Loucy (cell line): Measurements from ENCODE around the gene CCDC182.

Experiments
- H2AFZ ChIP-seq: fragments of 200-600 bp; sonication (generic); 2 replicates; pipeline ENCODE4 v1.6.0; 2016; ENCODE audit warnings: antibody characterized with exemption, mild to moderate bottlenecking, low read length, moderate library complexity
- H3F3A ChIP-seq: fragments of 200-600 bp; 2 replicates; pipeline ENCODE4 v1.6.0; 2016; ENCODE audit warnings: antibody characterized with exemption, low read depth, mild to moderate bottlenecking
- H3K27me3 ChIP-seq: fragments of 200-600 bp; sonication (generic); 2 replicates; pipeline ENCODE4 v1.6.1; 2014; ENCODE audit warnings: low read length, mild to moderate bottlenecking; ENCODE audit not compliant: insufficient read depth, poor library complexity, severe bottlenecking
- H3K36me3 ChIP-seq: fragments of 200-600 bp; sonication (generic); 2 replicates; pipeline ENCODE4 v1.6.1; 2016; ENCODE audit warnings: low read length; ENCODE audit not compliant: insufficient read depth
- H3K4me1 ChIP-seq: fragments of 200-600 bp; sonication (generic); 2 replicates; pipeline ENCODE4 v1.5.1; 2014; ENCODE audit warnings: low read length, mild to moderate bottlenecking; ENCODE audit not compliant: insufficient read depth, poor library complexity, severe bottlenecking
- H3K4me2 ChIP-seq: fragments of 200-600 bp; sonication (generic); 2 replicates; pipeline ENCODE4 v1.6.0; 2014; ENCODE audit warnings: antibody characterized with exemption, low read length, low read depth, mild to moderate bottlenecking; ENCODE audit not compliant: poor library complexity, severe bottlenecking
- H3K4me3 ChIP-seq: fragments of 200-600 bp; sonication (generic); 2 replicates; pipeline ENCODE4 v1.5.1; 2014; ENCODE audit warnings: low read length, mild to moderate bottlenecking, mixed read lengths; ENCODE audit not compliant: poor library complexity, severe bottlenecking
- H3K79me2 ChIP-seq: fragments of 200-600 bp; sonication (generic); 2 replicates; pipeline ENCODE4 v1.6.1; 2014; ENCODE audit warnings: low read length; ENCODE audit not compliant: insufficient read depth
- H3K9ac ChIP-seq: fragments of 200-600 bp; sonication (generic); 2 replicates; pipeline ENCODE4 v1.6.0; 2014; ENCODE audit warnings: mild to moderate bottlenecking, low read depth, low read length, moderate library complexity; ENCODE audit not compliant: poor library complexity, severe bottlenecking
- H3K9me2 ChIP-seq: fragments of 200-600 bp; sonication (generic); replicated peaks from 2 replicates; pipeline ENCODE4 v1.6.1; 2016; ENCODE audit warnings: low read depth, low read length, mixed read lengths
- H3K9me3 ChIP-seq: fragments of 200-600 bp; sonication (generic); 2 replicates; pipeline ENCODE4 v1.6.1; 2014; ENCODE audit warnings: mild to moderate bottlenecking, antibody characterized with exemption, low read length, low read depth; ENCODE audit not compliant: insufficient read depth
- H4K20me1 ChIP-seq: fragments of 200-600 bp; sonication (generic); 2 replicates; pipeline ENCODE4 v1.6.0; 2014; ENCODE audit warnings: antibody characterized with exemption, low read length, mild to moderate bottlenecking; ENCODE audit not compliant: insufficient read depth, poor library complexity, severe bottlenecking
- EZH2phosphoT487 ChIP-seq: fragments of 200-600 bp; IDR thresholded peaks from 2 replicates; pipeline ENCODE4 v1.6.1; 2018; ENCODE audit warnings: antibody characterized with exemption, mild to moderate bottlenecking, moderate library complexity, borderline replicate concordance
- TF ChIP-seq, protein P1 (sequence below): fragments of 200-600 bp; sonication (generic); conservative IDR thresholded peaks from 2 replicates; pipeline ENCODE4 v1.5.1; 2014; ENCODE audit warnings: mild to moderate bottlenecking, antibody characterized with exemption, low read length

The CCDC182 gene

DNA sequence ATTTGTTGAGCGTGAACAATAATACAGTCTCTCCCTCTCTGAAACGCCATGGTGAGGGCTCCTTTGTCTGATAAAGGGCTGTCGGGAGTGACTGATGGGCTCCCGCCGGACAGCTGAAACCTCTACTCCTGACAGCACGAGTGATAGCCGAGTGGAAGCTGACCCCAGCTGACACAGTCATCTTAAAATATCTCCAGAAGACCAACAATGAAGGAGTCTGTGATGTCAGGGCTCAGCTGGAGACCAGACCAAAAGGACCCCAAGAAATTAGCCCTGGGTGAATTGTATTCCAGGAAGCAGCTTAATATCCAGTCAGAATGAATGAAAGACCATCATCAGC, 22.4 kb downstream of the CCDC182 start:
- Histone ChIP-seq H3K4me2 (no peak overlapping the region), H3K9ac (no peak overlapping the region), H3K9me2 (no peaks in the 10 kb centered on the region), H3K79me2 (no peaks in the 10 kb centered on the region), H3K4me3 (no peak overlapping the region), H2AFZ (no peak overlapping the region), H3F3A (no peaks in the 10 kb centered on the region), H3K9me3 (no peaks in the 10 kb centered on the region), H3K27me3 (no peaks in the 10 kb centered on the region), H3K4me1 (peaks cover 4% of the 10 kb centered on the region), H3K36me3 (no peaks in the 10 kb centered on the region), H4K20me1 (no peaks in the 10 kb centered on the region)
- no peak for TF ChIP-seq EZH2phosphoT487
- TF ChIP-seq, protein P1, sequence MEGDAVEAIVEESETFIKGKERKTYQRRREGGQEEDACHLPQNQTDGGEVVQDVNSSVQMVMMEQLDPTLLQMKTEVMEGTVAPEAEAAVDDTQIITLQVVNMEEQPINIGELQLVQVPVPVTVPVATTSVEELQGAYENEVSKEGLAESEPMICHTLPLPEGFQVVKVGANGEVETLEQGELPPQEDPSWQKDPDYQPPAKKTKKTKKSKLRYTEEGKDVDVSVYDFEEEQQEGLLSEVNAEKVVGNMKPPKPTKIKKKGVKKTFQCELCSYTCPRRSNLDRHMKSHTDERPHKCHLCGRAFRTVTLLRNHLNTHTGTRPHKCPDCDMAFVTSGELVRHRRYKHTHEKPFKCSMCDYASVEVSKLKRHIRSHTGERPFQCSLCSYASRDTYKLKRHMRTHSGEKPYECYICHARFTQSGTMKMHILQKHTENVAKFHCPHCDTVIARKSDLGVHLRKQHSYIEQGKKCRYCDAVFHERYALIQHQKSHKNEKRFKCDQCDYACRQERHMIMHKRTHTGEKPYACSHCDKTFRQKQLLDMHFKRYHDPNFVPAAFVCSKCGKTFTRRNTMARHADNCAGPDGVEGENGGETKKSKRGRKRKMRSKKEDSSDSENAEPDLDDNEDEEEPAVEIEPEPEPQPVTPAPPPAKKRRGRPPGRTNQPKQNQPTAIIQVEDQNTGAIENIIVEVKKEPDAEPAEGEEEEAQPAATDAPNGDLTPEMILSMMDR, result no peak

DNA sequence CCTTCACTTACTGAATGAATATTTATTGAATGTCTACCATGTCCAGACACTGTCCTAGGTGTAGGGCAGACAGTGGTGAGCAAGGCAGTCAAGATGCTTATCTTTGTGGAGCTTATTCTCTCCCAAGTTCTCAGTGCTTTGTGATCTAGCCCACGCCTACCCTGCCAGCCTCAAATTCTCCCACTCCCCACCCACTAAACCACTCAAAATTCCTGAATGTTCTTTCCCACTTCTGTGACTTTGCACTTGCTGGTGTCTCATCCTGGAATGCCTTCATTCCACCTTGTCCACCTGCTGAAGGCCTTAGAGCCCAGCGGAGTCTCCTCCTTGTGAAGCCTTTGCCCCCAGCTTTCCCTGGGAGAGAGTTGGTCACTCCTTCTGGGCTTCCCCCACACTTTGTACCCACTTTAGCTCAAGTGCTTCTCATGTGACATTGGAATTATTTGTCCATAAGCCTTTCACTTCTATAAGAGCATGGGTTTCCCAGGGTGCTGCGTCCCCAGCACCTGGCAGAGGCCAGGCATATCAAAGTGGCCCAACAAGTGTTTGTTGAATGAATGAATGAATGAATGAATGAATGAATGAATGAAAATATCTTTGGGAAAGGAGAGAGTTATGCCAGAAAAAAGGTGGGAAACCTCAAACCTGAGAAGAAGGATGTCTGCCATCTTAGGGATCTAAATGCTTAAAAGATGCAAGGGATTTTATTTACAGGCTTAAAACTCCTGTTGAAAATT, 23.0 kb downstream of the CCDC182 start:
- Histone ChIP-seq H2AFZ (no peak overlapping the region), H3K9me2 (no peaks in the 10 kb centered on the region), H3F3A (no peaks in the 10 kb centered on the region), H4K20me1 (no peaks in the 10 kb centered on the region), H3K79me2 (no peaks in the 10 kb centered on the region), H3K9me3 (no peaks in the 10 kb centered on the region), H3K4me2 (no peak overlapping the region), H3K27me3 (no peaks in the 10 kb centered on the region), H3K36me3 (no peaks in the 10 kb centered on the region), H3K4me1 (peaks cover 4% of the 10 kb centered on the region), H3K9ac (no peak overlapping the region), H3K4me3 (no peak overlapping the region)
- TF ChIP-seq EZH2phosphoT487, result no peak
- TF ChIP-seq, protein P1, result no peak

GRCh38 chr17:57720386-57721035, 24.6 kb downstream of the CCDC182 start:
- H2AFZ ChIP-seq, result no peak overlapping the region
- no peak overlapping the region for H3K9ac ChIP-seq
- H3K4me1 ChIP-seq, result peaks cover 4% of the 10 kb centered on the region
- no peak overlapping the region for H3K4me2 ChIP-seq
- no peaks in the 10 kb centered on the region for H3K9me2 ChIP-seq
- H3K36me3 ChIP-seq, result no peaks in the 10 kb centered on the region
- no peaks in the 10 kb centered on the region for H3K79me2 ChIP-seq
- no peak overlapping the region for H3K4me3 ChIP-seq
- no peaks in the 10 kb centered on the region for H4K20me1 ChIP-seq
- TF ChIP-seq EZH2phosphoT487, result no peak
- TF ChIP-seq, protein P1, result no peak
- no peaks in the 10 kb centered on the region for H3F3A ChIP-seq
- H3K27me3 ChIP-seq, result no peaks in the 10 kb centered on the region
- H3K9me3 ChIP-seq, result no peaks in the 10 kb centered on the region
